ENCODE data around the gene MIPEP.
A peak's percentile ranks its signal among the peaks of the same experiment; 100 is the strongest.
"Not testable (repeated sequence)": the region's sequence is repeated elsewhere in the genome, so short reads cannot be mapped to it uniquely, and the experiment has no call there.

The MIPEP gene

DNA sequence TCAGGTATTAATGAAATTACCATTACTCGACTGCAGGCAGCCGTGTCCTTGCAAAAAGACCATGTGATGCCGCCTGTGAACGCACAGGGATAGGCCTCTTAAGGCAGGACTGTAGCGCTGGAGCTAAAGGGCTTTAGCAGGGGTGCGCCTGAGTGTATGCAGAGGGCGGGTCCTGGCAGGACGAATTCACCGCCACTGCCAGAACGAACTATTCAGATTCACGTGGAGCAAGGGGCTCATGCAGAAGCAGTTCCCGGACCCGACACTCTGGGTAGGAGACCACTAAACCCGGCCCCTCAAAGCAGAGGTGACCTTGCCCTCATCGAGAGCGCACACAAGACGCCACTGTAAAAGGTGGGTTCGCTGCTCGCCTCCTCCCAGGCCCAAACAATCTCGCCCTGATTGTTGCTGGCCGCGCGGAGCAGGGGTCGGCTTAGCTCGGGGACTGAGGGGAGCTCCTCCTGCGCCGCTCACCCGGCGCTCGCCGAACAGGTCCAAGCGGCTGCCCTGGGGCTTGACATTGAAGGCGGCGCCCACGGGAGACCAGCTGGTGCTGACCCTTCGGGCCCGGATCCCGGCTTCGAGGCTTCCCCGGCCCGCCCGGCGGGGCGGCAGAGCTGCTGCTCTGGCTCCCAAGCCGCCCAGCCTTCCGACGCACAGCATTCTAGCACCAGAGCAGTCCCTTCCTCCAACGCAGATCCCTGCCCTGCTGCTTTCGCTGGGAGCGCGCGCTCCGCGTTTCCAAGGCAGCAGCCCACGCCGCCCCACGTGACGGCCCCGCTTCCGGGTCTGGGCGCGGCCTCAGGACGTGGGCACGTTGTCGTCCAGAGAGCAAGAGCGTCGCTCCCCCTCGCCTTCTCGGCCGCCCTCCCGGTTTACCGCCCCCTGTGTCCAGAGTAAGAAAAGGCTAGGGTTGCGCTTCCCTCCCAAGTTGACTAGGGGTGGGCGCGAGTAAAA lies at the start of gene MIPEP:
Gene MIPEP, minus strand, starts transcription at position 743 of the 957 bp plus-strand sequence. Its CDS starts 80 bp downstream, at position 663.
- peak; percentile 95 for FAIRE-seq
- DNase-seq (ENCODE audit: extremely low spot score, insufficient read length, low read depth) = peak; percentile 92

DNA sequence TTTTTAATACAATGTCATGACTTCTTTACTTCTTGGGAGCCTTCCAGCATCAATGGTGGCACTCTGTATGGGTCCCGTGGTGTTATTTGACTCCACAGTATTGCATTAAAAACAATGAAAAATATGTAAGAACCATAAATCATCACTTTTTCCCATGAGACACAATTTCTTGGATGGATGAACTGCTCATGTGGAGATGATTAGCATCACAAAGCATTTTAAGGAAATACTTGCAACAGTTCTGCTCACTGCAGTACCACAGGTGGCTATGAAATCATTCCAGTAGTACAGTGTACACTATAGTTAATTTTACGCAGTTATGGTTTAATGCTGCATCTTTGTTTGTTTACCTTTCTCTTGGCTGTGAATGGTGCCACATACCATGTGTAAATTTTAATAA lies 45.3 kb upstream of the MIPEP start:
- DNase-seq (ENCODE audit: extremely low spot score, insufficient read length, low read depth) = no peak
- no peak for FAIRE-seq

GRCh38 chr13:23928985-23929384 lies 39.8 kb upstream of the MIPEP start:
- FAIRE-seq (no peak), DNase-seq (ENCODE audit: extremely low spot score, insufficient read length, low read depth) (no peak)

GRCh38 chr13:23923031-23923430 lies 33.8 kb upstream of the MIPEP start:
- DNase-seq (ENCODE audit: extremely low spot score, insufficient read length, low read depth) (no peak), FAIRE-seq (no peak)

DNA sequence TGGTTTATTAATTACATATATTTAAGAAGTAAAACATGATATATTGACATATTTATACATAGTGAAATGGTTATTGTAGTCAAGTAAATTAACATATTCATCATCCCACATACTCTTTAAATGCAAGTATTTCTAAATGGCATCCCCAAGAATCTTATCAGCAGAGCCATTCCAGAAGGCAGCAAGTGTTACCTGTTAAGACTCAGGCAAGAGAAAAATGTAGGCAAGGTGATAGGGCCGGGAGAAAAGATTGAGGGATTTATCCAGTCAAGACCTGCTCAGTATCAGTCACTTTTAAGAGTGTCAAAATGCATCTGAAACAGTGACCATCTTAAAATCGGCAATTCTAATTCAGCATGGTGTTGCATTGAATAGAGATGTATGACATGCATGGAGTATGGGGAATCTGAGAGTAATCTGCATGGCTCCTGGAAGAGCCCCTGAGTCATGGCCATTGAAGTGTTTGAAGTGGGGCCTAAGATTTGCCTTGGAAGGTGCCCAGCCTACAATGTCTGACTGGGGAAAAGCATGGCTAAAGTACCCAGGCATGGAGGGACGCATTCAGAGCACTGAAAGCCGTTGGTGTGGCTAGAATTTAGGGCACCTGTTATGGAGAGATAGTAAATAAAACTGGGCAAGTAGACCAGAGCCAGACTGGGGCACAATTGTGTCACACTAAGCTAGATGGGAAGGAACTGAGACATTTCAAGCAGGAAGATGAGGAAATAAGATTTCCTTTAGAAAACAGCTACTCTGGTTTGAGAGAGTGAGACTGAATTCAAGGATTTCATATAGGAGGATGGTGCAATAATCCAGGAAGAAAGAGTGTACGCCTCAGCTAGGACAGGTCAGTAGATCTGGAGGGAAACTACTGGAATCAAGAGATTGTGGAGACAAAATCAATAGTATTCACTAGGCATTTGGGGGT lies 33.1 kb upstream of the MIPEP start:
- FAIRE-seq = no peak
- DNase-seq (ENCODE audit: extremely low spot score, insufficient read length, low read depth) = no peak

GRCh38 chr13:23921451-23921888 lies 32.3 kb upstream of the MIPEP start:
- peak; percentile 4 for DNase-seq (ENCODE audit: extremely low spot score, insufficient read length, low read depth)
- FAIRE-seq = peak; percentile 75

DNA sequence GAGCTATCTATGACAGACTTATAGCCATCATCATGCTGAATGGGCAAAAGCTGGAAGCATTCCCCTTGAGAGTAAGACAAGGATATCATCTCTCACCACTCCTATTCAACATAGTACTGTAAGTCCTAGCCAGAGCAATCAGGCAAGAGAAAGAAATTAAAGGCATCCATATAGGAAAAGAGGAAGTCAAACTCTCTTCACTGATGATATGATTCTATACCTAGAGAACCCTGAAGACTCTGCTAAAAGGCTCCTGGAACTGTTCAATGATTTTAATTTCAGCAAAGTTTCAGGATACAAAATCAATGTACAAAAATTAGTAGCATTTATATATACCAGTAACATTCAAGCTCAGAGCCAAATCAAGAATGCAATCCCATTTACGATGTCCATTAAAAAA lies 29.8 kb upstream of the MIPEP start:
- FAIRE-seq (no peak), DNase-seq (ENCODE audit: extremely low spot score, insufficient read length, low read depth) (no peak)

DNA sequence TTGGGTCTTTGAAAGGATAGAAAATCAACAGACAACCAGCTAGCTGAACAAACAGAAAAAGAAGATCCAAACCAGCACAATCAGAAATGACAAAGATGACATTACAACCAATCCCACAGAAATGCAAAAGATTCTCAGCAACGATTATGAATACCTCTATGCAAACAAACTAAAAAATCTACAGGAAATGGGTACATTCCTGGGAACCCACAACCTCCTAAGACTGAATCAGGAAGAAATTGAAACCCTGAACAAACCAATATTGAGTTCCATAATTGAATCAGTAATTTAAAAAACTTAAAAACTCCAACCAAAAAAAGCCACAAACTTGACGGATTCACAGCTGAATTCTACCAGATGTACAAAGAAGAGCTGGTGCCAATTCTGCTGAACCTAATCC lies 29.0 kb upstream of the MIPEP start:
- DNase-seq (ENCODE audit: extremely low spot score, insufficient read length, low read depth) (no peak), FAIRE-seq (no peak)

GRCh38 chr13:23915308-23915707 lies 26.1 kb upstream of the MIPEP start:
- DNase-seq (ENCODE audit: extremely low spot score, insufficient read length, low read depth) (no peak), FAIRE-seq (no peak)

GRCh38 chr13:23912469-23912868 lies 23.3 kb upstream of the MIPEP start:
- DNase-seq (ENCODE audit: extremely low spot score, insufficient read length, low read depth) = no peak
- no peak for FAIRE-seq

DNA sequence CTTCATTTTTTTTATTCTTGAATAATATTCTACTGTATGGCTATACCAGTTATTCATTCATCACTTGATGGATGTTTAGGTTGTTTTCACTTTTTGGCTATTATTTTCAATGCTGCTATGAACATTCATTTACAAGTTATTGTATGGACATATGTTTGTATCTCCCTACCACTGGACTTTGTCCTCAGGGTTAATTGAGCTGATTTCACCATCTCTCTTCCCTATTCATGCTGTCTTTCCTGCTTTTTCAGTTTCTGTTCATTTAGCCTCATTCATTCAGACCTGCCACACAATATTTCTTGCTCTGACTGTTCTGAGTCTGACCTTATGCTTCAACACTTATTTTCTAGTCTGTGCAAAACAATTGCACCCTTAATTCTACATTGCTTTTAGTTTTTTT lies 20.4 kb upstream of the MIPEP start:
- DNase-seq (ENCODE audit: extremely low spot score, insufficient read length, low read depth) (no peak), FAIRE-seq (no peak)

DNA sequence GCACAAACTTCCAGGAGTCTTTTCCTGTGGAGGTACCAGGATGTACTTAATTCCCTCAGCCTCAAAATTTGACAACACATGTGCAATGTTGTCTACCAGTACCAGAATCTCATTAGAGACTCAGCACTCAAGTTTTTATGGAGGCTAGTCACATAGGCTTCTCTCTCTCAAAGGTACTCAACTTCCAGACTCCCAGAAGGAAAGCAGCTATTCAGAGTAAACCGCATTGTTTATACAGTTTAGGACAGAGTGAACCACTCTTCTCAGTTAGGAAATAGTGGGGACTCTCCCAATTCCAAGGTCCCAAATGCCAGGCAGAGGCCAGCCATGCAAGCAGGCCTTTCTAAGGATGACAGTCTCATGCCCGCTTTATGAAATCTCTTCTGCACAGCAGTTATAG lies 16.6 kb upstream of the MIPEP start:
- no peak for FAIRE-seq

DNA sequence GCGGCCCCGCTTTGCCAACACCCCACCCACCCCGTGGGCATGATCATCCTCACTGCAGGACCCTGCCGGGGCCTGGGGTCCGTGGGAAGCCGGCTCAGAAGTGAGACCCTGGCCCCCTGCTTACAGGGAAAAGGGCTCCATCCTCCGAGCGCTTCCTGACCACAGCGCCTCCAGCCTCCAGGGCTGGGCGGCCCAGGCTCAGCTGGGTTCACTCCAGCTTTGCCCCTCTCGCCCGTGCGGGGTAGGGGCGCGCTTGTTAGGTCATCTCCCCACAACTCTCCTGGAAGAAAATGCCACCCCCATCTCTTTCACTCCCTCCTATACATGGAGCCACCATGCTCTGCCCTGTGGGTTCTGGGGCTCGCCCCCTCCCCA lies 14.7 kb upstream of the MIPEP start:
- DNase-seq (ENCODE audit: extremely low spot score, insufficient read length, low read depth) (no peak), FAIRE-seq (no peak)

More for the DNA sequence above, 16.6 kb upstream of the MIPEP start:
- no peak for DNase-seq (ENCODE audit: extremely low spot score, insufficient read length, low read depth)

DNA sequence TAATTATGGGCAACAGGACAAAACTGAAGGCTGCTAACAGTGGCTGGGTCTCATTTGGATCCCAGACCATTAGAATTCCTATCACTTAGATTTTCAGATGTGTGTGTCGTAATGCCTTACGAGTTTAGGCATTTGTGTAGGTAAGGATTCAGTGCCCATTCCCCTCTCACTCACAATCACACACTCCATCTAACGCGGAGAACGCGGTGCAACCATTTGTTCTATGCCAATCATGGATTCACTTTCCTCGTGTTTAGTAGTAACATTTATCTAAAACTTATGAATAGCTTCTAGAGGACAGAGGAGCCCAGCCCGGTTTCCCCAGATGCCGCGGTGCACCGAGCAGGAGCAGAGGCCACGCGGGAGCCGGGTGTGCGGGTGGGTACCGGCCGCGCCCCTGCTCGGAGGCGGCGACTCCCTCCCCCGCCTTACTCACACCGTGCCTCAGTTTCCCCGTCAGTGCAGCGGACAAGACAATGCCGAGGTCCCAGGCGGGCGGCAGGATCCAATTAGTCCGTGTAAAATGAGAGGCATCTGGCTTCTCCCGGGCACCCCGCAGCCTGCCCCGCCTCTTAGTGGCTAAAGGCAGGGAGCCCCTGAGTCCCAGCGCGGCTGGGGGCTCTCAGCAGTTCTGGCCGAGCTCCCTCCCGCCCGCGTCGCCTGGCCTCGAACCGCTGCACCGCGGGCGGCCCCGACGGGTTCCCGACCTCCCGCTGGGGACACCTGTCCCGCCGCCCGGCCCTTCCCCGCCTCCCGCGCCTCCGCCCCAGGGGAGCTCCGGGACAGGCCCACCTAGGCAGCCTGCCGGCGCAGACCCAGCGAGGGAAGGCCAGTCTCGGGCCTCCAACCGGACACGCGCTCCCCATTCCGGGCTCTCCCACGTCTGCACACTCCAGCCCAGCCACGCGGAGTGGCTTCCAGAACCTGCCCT lies 14.0 kb upstream of the MIPEP start:
- FAIRE-seq = no peak
- DNase-seq (ENCODE audit: extremely low spot score, insufficient read length, low read depth) = no peak

- DNase-seq (ENCODE audit: extremely low spot score, insufficient read length, low read depth) (no peak), FAIRE-seq (no peak)
These were observed 12.2 kb upstream of the MIPEP start for GRCh38 chr13:23901365-23901764.

- FAIRE-seq (peak; percentile 87), DNase-seq (ENCODE audit: extremely low spot score, insufficient read length, low read depth) (no peak)
These were observed 10.4 kb upstream of the MIPEP start for GRCh38 chr13:23899555-23899954.

GRCh38 chr13:23898101-23898500 lies 8.9 kb upstream of the MIPEP start:
- DNase-seq (ENCODE audit: extremely low spot score, insufficient read length, low read depth) = no peak
- no peak for FAIRE-seq

DNA sequence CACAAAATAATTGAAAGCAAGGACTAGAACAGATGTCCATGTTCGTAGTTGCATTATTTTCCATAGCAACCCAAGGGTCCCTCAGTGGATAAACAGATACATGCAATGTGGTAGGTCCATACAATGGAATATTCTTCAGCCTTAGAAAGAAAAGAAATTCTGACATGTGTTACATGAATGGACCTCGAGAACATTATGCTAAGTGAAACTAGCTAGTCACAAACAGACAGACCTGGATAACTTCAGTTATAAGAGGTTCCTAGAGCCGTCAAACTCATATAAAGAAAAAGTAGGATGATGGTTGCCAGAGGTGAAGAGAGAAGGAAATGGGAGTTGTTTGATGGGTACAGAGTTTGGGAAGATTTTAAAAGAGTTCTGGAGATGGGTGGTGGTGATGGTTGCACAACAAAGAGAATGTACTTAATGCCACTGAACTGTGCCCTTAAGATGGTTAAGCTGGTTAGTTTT lies 8.3 kb upstream of the MIPEP start, which contains the start of gene C1QTNF9B:
Gene C1QTNF9B, minus strand, starts transcription at position 51 of the 468 bp plus-strand sequence.
- FAIRE-seq; DNase-seq (ENCODE audit: extremely low spot score, insufficient read length, low read depth): not testable (repeated sequence)

- FAIRE-seq = not testable (repeated sequence)
These were observed 5.5 kb upstream of the MIPEP start for GRCh38 chr13:23894746-23895145.

More at GRCh38 chr13:23894746-23895145, 5.5 kb upstream of the MIPEP start:
- not testable (repeated sequence) for DNase-seq (ENCODE audit: extremely low spot score, insufficient read length, low read depth)

Measured in GM18507 (cell line).